Activated naive CD8-positive, alpha-beta T cell treated with anti-CD3 and anti-CD28 coated beads, Interleukin-2, amount 50 U/mL, for 16 hours (primary cell): ENCODE results near the gene GANC.
A peak's percentile ranks its signal among the peaks of the same experiment; 100 is the strongest.
"Not testable (repeated sequence)": the region's sequence is repeated elsewhere in the genome, so short reads cannot be mapped to it uniquely, and the experiment has no call there.

Source experiments
- DNase-seq: peaks from one replicate; pipeline ENCODE4 v3.0.0-alpha.2; 2020; ENCODE audit warnings: low read depth, low spot score

GANC gene, protein sequence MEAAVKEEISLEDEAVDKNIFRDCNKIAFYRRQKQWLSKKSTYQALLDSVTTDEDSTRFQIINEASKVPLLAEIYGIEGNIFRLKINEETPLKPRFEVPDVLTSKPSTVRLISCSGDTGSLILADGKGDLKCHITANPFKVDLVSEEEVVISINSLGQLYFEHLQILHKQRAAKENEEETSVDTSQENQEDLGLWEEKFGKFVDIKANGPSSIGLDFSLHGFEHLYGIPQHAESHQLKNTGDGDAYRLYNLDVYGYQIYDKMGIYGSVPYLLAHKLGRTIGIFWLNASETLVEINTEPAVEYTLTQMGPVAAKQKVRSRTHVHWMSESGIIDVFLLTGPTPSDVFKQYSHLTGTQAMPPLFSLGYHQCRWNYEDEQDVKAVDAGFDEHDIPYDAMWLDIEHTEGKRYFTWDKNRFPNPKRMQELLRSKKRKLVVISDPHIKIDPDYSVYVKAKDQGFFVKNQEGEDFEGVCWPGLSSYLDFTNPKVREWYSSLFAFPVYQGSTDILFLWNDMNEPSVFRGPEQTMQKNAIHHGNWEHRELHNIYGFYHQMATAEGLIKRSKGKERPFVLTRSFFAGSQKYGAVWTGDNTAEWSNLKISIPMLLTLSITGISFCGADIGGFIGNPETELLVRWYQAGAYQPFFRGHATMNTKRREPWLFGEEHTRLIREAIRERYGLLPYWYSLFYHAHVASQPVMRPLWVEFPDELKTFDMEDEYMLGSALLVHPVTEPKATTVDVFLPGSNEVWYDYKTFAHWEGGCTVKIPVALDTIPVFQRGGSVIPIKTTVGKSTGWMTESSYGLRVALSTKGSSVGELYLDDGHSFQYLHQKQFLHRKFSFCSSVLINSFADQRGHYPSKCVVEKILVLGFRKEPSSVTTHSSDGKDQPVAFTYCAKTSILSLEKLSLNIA (N-terminal part only)

DNA sequence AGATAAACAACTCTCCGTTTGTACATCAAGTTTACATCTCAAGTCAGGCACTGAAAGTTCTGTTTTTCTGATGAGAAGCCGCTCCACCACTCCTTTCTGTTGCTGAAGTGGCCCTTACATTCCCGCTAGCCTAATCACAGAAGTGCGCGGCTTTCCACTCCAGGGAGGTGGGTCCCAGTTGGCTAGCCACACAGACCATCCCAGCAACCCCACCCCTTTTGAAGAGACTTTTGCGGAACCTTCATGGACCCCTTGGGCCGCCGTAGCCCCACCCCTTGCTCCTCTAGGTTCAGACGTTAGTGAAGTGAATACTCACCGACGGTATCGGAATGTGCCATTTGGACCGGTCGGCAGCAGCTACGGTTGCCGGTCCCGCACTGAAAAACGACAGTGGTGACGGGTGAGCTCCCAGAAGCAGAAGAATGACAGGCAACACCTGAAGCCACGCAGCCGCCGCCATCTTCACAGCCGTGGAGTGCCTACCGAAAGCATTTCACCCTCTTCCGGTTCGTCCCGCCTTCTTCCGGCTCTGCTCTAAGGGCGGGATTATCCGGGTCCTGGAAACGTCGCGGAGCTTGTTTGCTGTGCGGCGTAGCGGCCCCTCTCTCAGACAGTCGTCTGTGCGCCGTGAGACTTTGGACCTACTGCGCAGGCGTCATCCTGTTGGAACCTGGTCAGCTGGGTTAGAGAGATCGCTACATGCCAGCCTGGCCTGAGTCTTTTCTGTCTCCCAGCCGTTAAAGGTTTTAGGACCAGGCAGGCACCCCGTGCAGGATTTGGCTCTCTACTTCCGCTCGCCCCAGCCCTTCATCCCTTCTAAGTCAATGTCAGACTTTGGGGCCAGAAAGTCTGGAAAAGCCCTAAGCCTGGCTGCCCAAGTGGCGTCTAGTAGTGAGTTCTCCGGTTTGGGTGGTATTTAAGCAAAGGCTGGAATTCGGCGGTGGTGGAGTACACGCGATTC lies at the start of gene GANC, which contains the start of gene TMEM87A:
GANC (plus strand) TSS at position 263 of the 961 bp plus-strand sequence. CDS start 1,281 bp downstream, outside the sequence.
TMEM87A (minus strand) TSS at position 495 of the 961 bp plus-strand sequence; CDS start at position 460, 35 bp downstream.
- DNase-seq, result peak; percentile 91

DNA sequence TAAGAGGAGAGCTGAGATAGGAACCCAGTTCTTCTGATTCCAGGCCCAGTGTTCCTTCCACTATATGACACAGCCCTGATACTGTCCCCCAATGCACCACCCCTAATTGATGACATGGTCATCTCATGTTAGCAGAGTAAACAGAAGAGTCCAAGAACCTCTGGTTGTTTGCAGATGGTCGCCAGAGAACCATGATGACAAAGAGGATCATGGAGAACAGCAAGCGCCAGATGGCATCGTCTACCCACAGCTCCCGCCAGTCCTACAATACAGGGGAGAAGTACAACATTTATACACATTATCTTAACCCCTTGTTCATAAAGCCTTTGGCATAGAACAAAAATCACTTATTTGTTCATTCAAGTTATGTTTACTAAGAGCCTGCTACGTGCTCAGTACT lies 46.4 kb upstream of the GANC start:
- DNase-seq, result no peak

DNA sequence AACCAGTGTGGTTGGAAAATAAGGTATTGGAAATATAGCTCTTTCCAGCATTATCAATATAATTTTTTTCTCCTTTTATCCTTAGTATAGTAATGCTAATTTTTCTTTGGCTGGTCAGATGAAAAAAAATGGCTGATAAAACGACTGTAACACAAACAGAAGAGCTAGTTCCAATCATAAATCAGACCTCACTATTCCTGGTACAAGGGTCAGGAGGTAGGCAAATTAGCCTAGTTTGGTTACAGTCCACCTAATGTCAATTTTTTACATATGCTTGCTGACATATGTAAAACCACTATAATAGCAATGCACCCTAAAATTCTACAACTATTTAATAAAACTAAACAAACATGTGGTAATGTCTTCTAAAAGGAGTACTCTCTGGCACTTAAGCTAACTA lies 45.0 kb upstream of the GANC start:
- DNase-seq, result no peak

DNA sequence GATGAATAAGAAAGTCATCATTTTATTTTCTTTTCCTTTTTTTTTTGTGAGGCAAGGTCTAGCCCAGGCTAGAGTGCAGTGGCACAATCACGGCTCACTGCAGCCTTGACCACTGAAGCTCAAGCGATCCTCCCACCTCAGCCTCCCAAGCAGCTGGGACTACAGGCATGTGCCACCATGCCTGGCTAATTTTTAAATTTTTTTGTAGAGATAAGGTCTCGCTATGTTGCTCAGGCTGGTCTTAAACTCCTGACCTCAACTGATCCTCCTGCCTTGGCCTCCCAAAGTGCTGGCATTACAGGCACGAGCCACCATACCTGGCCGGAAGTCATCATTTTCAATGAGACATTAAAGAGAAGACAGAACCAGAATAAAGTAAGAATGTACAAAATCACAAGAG lies 44.0 kb upstream of the GANC start:
- not testable (repeated sequence) for DNase-seq

DNA sequence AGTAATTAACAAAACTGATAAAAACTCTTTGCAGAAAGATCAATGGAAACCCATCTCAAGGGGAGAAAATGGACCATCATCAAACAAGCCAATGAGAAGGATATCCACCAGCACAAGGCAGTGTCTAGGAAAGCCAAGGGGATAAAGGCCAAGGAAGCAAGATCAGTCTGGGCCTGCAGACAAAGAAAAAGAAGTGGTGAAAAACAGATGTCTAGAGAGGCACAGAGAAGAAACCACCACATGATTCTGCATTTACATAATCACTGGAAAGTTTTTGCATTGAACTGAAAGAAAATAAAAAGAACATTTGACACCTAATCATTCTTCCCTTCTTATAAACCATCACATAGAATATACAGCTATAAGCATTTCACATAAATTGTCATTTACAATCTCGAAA lies 41.9 kb upstream of the GANC start:
- DNase-seq, result no peak

DNA sequence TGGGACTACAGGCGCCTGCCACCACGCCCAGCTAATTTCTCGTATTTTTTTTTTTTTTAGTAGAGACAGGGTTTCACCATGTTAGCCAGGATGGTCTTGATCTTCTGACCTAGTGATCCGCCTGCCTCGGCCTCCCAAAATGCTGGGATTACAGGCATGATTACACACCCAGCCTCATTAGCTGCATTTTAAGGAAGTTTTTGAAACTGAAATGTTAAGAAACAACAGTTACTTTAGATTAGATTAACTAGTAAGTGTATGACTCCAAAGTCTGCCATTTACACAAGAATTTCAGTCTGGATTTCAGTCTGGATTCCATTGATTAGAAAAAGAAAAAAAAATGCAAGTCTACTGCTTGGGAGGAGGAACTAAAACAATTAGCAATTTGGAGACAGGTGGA lies 40.4 kb upstream of the GANC start:
- DNase-seq, result no peak

DNA sequence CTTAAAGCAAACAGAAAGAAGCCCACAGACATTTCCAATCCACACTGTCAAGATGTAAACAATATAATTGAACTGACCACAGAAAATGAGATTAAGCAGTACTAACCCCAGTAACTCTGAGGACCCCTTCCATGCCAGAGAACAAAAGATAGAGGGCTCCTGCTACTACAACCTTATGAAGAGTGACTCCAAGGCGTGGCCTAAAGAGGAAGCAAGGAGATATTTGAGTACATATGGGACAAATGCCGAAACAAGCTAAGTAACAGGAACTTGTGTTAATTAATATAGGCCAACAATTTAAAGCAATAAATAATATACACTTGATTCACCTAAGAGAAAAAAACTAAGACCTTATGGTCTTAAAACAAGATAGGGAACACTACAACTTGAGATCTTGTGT lies 39.9 kb upstream of the GANC start:
- no peak for DNase-seq

DNA sequence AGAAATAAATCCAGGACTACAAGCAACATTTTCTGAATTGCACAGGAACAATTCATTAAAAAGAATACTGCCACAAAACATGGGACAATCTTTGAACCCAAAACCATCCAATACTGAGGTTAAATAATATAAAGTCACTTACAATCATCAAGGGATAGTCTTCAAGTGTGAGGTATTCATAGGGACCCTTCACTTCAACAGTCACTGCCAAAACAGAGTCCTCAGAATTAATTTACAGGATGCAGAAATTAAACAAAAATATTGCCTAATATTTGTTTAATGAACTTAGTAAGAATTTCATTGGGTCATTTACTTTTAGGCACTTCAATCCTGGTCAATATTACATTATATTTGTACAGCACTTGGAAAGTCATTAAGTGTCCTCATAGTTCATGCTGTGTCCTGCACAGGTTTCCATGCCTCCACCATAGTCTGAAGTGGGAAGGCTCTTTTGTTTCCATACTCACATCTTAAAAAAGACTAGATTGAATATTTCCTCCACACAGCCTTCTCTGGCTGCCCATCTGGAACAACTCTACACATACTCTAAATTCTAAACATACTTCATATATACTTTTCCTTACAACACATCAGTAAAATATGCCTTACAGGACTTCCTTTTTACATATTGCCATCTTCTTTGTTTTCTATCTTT lies 33.3 kb upstream of the GANC start:
- no peak for DNase-seq

DNA sequence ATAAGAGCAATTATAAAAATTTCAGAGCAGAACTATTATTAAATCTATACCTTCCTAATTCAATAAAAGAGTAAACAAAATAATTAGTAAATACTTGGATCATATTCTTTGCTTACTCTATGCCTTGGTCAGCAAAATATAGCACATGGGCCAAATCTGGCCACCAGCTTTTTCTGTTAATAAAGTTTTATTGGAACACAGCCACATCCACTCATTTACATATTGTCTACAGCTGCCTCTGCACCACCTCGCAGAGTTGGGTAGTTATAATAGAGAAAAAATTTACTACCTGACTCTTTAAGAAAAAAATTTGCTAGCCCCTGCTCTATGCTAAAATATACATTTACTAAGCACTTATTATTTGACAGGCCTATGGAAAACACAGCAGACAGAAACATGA lies 32.2 kb upstream of the GANC start:
- DNase-seq, result no peak

DNA sequence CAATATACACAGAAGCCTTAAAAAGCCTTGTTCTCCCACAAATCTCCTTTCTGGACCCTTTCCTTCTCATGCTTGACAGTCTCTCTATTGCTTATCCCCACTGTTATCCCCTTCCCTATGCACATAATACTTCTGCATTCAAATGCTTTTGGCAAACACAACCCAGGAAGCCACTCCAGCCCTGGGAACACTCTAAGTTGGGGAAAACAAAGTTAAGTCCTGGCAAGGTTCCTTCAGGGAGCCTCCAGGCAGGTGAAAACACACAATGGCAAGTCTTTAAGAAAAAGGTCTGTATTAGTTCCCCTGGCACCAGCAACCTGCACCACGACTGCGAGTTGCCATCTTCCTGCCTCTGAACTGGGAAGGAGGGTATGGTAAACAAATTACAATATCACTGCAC lies 19.7 kb upstream of the GANC start:
- DNase-seq, result no peak

DNA sequence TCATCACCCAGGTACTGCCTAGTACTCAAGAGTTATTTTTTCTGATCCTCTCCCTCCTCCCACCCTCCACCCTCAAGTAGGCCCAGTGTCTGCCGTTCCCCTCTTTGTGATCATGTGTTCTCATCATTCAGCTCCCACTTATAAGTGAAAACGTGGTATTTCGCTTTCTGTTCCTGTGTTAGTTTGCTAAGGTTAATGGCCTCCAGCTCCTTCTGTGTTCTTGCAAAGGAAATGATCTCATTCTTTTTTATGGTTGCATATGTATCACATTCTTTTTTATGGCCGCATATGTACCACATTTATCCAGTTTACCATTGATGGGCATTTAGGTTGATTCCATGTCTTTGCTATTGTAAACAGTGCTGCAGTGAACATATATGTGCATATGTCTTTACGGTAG lies 8.2 kb upstream of the GANC start:
- DNase-seq, result no peak

DNA sequence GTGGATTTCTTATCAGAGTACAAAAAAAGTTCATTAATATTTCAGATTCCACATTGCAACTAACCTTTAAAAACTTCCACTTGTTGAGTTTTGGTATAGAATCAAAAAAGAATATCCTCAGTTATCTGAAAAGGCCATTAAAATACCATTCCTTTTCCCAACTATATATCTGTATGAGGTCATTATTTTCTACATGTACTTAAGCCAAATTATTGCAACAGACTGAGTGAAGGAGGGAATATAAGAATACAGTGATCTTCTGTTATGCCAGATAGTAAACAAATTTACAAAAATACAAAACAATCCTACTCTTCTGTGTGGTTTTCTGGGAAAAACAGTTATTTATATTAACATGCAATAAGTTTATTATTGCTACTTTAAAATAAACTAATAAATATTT lies 5.7 kb upstream of the GANC start:
- no peak for DNase-seq

DNA sequence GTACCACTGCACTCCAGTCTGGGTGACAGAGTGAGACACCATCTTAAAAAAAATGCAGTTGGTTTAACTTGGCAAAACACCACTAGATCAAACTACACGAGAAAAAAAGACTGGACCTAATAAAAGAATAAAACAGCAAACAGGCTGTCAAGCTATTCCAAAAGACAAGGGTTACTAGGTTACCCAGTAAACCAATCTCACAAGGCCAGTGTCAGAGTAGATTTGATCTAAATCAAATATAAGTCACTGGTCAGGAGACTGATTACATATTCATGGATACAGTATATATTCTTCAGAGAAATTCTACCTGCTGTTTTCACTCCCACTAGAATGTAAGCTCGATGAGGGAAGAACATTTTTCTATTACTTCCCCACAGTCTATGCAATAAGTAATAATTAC lies 2.5 kb upstream of the GANC start:
- DNase-seq, result no peak

DNA sequence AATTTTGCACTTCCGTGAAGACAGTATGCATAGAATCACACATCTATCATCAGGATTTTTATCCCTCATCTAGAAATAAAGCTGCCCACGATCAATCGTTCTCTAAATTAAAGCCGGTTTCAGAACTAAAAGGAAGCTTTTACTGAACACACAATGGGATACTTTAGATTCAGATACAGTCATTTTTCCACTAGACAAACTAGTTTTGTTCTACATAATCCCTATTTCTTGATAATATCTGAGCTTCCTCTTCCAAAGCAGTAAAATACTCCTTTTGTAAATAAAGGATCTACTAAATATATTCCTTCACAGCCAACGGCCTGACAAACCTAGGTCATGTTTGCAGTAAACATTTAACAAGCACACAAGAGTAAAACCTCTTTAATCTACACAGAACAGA lies 2.0 kb upstream of the GANC start:
- no peak for DNase-seq

DNA sequence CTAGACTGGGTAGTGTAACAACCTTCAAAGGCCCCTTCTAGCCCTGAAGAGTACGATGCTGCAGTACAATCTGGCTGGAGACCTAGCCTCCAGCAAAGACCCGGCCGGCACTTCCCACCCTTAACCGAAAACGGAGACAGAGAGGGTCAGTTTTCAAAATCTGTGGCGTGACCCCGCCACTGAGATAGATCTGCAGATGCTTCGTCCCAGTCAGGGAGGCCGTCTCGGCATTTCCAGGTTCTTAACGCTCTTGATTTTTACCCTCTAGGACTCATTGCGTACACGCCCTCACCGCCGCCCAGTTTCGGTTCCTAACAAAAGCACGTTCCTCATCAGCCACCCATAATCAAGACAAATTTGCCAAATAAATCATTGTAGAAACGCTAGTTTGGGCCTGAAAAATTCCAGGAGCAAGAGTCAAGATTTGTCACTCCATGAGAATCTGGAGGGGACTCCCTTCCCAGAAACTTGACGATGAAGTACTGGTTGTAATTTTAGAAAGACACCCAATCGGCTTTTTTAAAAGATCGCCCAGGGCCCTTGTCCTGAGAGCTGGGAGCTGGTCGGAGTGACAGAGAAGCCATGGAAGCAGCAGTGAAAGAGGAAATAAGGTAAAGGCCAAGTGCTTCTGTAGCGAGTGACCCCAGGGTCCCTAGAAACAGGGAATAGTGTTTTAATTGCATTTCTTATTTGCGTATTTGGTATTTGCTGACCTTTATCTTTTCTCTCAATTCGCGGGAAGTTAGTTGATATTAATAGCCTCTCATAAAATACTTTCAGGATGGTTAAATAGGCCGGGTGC lies 1.1 kb downstream of the GANC start:
- DNase-seq, result peak; percentile 36

DNA sequence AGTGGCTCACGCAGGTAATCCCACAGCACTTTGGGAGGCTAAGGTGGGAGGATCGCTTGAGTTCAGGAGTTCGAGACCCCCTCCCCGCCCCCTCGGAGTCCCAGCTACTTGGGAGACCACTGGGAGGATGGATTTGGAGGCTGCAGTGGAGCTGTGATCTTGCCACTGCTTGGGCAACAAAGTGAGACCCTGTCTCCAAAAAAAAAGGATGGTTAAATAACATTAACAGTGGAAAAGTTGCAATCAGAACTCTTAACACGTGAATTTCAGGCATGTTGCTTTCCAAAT lies 1.6 kb downstream of the GANC start:
- DNase-seq, result no peak

DNA sequence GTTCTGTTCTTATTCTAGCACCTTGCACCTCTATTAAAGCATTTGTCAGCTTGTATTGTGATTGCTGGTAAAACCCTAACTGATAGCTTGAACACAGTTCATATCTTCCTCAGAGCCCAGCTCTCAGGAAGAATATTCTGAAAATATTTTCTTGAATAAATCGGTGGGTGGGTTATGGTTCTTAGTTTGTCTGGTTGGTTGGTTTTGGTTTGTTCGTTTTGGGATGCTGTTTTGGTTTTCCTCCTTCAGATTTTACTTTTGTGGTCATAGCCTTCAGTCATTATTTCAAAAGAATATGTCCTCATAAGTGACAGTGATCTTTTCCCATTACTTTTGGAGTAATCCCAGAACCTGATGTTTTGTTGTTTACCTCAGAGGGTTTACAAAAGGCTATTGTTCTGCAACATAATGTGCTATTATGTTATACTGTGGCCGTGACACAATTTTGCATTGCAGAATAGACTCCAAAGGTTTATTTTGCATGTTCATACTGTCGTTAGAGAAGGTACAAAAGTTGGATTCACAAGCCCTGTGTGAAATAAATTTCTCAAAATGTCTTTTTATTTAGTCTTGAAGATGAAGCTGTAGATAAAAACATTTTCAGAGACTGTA lies 2.9 kb downstream of the GANC start:
- DNase-seq, result no peak

DNA sequence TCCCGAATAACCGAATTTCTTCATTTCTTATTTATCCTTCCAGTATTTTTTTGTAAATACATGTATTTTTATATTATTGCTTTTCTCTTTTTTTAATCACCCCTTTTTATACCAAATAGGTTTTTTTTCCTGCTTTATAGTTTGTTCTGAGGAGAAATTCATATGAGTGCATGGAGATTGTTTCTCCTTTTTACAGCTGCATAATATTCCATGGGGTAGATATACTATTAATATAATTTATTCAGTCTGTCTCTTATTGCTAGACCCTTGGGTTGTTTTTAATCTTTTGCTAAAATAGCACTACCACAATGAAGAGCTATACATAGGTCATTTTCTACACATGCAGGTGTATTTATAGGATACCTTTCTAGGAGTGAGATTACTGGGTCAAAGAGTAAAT lies 3.8 kb downstream of the GANC start:
- no peak for DNase-seq

DNA sequence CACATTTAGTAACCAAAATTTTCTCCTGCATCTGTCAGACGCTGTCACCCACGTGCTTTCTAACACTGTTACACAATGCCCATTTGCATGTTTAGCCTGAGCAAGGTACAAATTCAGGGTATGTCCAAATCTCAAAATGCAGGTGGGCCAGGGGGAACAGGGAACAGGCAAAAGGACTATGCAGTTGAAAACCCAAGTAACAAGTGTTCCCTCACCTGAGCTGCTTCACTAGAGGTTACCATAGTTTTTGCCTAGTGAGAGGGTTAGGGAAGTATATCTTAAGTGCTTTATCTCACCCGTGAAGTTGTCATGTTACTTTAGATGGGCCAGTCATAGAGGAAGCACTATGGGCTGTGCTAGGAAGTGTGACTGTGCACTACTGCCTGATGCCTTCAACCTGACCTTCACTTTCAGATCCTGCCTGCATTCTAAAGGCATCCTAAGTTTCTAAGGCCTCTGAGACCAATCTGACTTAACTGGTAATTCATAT lies 6.3 kb downstream of the GANC start:
- no peak for DNase-seq

DNA sequence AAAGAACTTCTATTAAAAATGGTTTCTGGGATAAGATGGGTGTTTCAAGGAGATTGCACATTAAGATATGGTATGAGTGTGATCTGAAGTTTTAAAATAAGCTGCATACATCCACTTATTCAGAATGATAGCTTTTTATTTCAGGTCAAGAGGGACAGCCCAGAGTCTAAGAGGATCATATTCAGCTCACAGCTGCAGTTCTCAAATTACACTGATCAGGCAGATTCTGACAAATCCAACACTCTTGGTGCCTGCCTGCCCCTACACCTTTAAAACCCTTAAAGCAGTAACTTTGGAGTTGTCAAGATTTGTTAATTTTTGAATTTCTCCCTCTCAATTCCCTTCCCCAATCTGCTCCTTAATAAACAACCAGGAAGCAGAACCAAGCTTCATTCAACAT lies 9.3 kb downstream of the GANC start:
- no peak for DNase-seq
